GM21737 (cell line): ENCODE measurements around the gene TRAF5.
"Not testable (repeated sequence)": the region's sequence is repeated elsewhere in the genome, so short reads cannot be mapped to it uniquely, and the experiment has no call there.

ENCODE experiments used
- ATAC-seq: cut with Tn5 transposase; IDR thresholded peaks from one replicate; pipeline ENCODE4 v1.9.1; 2021; ENCODE audit warnings: mild to moderate bottlenecking, moderate library complexity; ENCODE audit not compliant: unreplicated experiment

The TRAF5 gene

GRCh38 chr1:211326528-211327345 is at the start of gene TRAF5:
TRAF5 (plus strand) TSS chr1:211326833; CDS start chr1:211353240, 26,407 bp downstream.
- peak; percentile 28 for ATAC-seq

GRCh38 chr1:211279340-211279739 is 47.3 kb upstream of the TRAF5 start:
- no peak for ATAC-seq

- ATAC-seq, result no peak
Measured at GRCh38 chr1:211280910-211281309, 45.7 kb upstream of the TRAF5 start.

- ATAC-seq, result no peak
Measured at GRCh38 chr1:211281320-211282022, 45.2 kb upstream of the TRAF5 start.

- no peak for ATAC-seq
Measured at GRCh38 chr1:211282023-211282373, 44.6 kb upstream of the TRAF5 start.

- no peak for ATAC-seq
Measured at GRCh38 chr1:211285196-211285595, 41.4 kb upstream of the TRAF5 start.

- no peak for ATAC-seq
Measured at GRCh38 chr1:211287218-211287617, 39.4 kb upstream of the TRAF5 start.

GRCh38 chr1:211292411-211292810 is 34.2 kb upstream of the TRAF5 start:
- no peak for ATAC-seq

GRCh38 chr1:211296396-211296795 is 30.2 kb upstream of the TRAF5 start:
- ATAC-seq, result no peak

GRCh38 chr1:211305044-211305443 is 21.6 kb upstream of the TRAF5 start:
- ATAC-seq, result peak; percentile 85

- no peak for ATAC-seq
Measured at GRCh38 chr1:211309617-211310016, 17.0 kb upstream of the TRAF5 start.

GRCh38 chr1:211313392-211313791 is 13.2 kb upstream of the TRAF5 start:
- ATAC-seq, result no peak

- ATAC-seq, result no peak
Measured at GRCh38 chr1:211318576-211319280, 7.9 kb upstream of the TRAF5 start.

- ATAC-seq, result no peak
Measured at GRCh38 chr1:211319892-211320291, 6.7 kb upstream of the TRAF5 start.

GRCh38 chr1:211320980-211321379 is 5.7 kb upstream of the TRAF5 start:
- no peak for ATAC-seq

- not testable (repeated sequence) for ATAC-seq
Measured at GRCh38 chr1:211321646-211322045, 5.0 kb upstream of the TRAF5 start.

- peak; percentile 50 for ATAC-seq
Measured at GRCh38 chr1:211323156-211324063, 3.2 kb upstream of the TRAF5 start.

- ATAC-seq, result no peak
Measured at GRCh38 chr1:211324992-211325775, 1.4 kb upstream of the TRAF5 start.

GRCh38 chr1:211326140-211326527 is 499 bp upstream of the TRAF5 start:
- ATAC-seq, result no peak
